Trophoblast cell (in vitro differentiated cells and primary cell): ENCODE measurements around the gene DNM1.
A peak's percentile ranks its signal among the peaks of the same experiment; 100 is the strongest.

Experiments
- DNase-seq, 2 donors: peaks; one replicate each; pipeline ENCODE4 v3.0.0-alpha.2; 2016
- H2AFZ ChIP-seq: 2 replicates; pipeline ENCODE4 v1.6.1; 2013; ENCODE audit warnings: low read length, moderate library complexity, mild to moderate bottlenecking; ENCODE audit not compliant: insufficient read depth, poor library complexity
- H2AK5ac ChIP-seq: 2 replicates; pipeline ENCODE4 v1.6.1; 2013; ENCODE audit warnings: mild to moderate bottlenecking, low read length
- H2BK120ac ChIP-seq: 2 replicates; pipeline ENCODE4 v1.6.1; 2013; ENCODE audit warnings: low read length, mild to moderate bottlenecking, moderate library complexity; ENCODE audit not compliant: insufficient read depth, poor library complexity
- H2BK12ac ChIP-seq: 2 replicates; pipeline ENCODE4 v1.6.1; 2013; ENCODE audit warnings: mild to moderate bottlenecking, low read length, moderate library complexity
- H2BK5ac ChIP-seq: 2 replicates; pipeline ENCODE4 v1.6.1; 2013; ENCODE audit warnings: low read length, low read depth, moderate library complexity, mild to moderate bottlenecking; ENCODE audit not compliant: poor library complexity
- H3K14ac ChIP-seq: 2 replicates; pipeline ENCODE4 v1.6.1; 2013; ENCODE audit warnings: mild to moderate bottlenecking, low read length
- H3K18ac ChIP-seq: 2 replicates; pipeline ENCODE4 v1.6.1; 2013; ENCODE audit warnings: mild to moderate bottlenecking, low read length
- H3K23ac ChIP-seq: 2 replicates; pipeline ENCODE4 v1.6.1; 2013; ENCODE audit warnings: low read length
- H3K27ac ChIP-seq: 2 replicates; pipeline ENCODE4 v1.5.1; 2013; ENCODE audit warnings: low read depth, mild to moderate bottlenecking, inconsistent platforms, low read length, moderate library complexity
- H3K27me3 ChIP-seq: 2 replicates; pipeline ENCODE4 v1.6.1; 2013; ENCODE audit warnings: inconsistent platforms, mild to moderate bottlenecking, low read length, moderate library complexity; ENCODE audit not compliant: insufficient read depth
- H3K36me3 ChIP-seq, 2 experiments: 1 replicate in 1 of 2; 2 replicates in 1 of 2; pipeline ENCODE4 v1.6.1; 2013; ENCODE audit warnings: low read length in 2 of 2, mild to moderate bottlenecking in 2 of 2, moderate library complexity in 1 of 2; ENCODE audit not compliant: insufficient read depth in 2 of 2, control insufficient read depth in 1 of 2
- H3K4ac ChIP-seq: 2 replicates; pipeline ENCODE4 v1.6.1; 2013; ENCODE audit warnings: low read depth, mild to moderate bottlenecking, low read length, moderate library complexity
- H3K4me1 ChIP-seq, 2 experiments: 1 replicate in 1 of 2; 2 replicates in 1 of 2; pipeline ENCODE4 v1.6.1; 2013; ENCODE audit warnings: low read length in 2 of 2, mild to moderate bottlenecking in 2 of 2, moderate library complexity in 1 of 2; ENCODE audit not compliant: insufficient read depth in 2 of 2, control insufficient read depth in 1 of 2
- H3K4me2 ChIP-seq: 2 replicates; pipeline ENCODE4 v1.6.1; 2013; ENCODE audit warnings: inconsistent platforms, mild to moderate bottlenecking, low read length, moderate library complexity
- H3K4me3 ChIP-seq: 2 replicates; pipeline ENCODE4 v1.5.1; 2013; ENCODE audit warnings: mild to moderate bottlenecking, low read depth, low read length, inconsistent platforms
- H3K79me1 ChIP-seq: one replicate; pipeline ENCODE4 v1.6.1; 2013; ENCODE audit warnings: low read length
- H3K79me2 ChIP-seq: 2 replicates; pipeline ENCODE4 v1.6.1; 2013; ENCODE audit warnings: low read length, mild to moderate bottlenecking; ENCODE audit not compliant: control insufficient read depth, insufficient read depth, poor library complexity
- H3K9ac ChIP-seq: 2 replicates; pipeline ENCODE4 v1.6.1; 2013; ENCODE audit warnings: mild to moderate bottlenecking, low read length
- H3K9me3 ChIP-seq: 2 replicates; pipeline ENCODE4 v1.6.1; 2013; ENCODE audit warnings: low read depth, mild to moderate bottlenecking, control low read depth, inconsistent platforms, low read length; ENCODE audit not compliant: insufficient read depth
- H4K12ac ChIP-seq: 2 replicates; pipeline ENCODE4 v1.6.1; 2013; ENCODE audit warnings: low read depth, mild to moderate bottlenecking, low read length, moderate library complexity
- H4K8ac ChIP-seq: 2 replicates; pipeline ENCODE4 v1.6.1; 2013; ENCODE audit warnings: low read depth, mild to moderate bottlenecking, low read length, moderate library complexity
- H4K91ac ChIP-seq: one replicate; pipeline ENCODE4 v1.6.1; 2013; ENCODE audit warnings: low read depth, mild to moderate bottlenecking, low read length, moderate library complexity
- WGBS: extraction: QIAGEN DNeasy Blood & Tissue Kit; methylation state at CpG from one replicate; pipeline ENCODE4 v1.1.7; 2013; ENCODE audit warnings: missing lambda C conversion rate; ENCODE audit not compliant: insufficient read length, insufficient coverage; ENCODE audit errors: extremely low coverage; 5-methylcytosine and 5-hydroxymethylcytosine counted together

Gene DNM1

GRCh38 chr9:128222026-128222425 lies 18.8 kb downstream of the DNM1 start:
- no peak overlapping the region for H2BK120ac ChIP-seq
- H3K9ac ChIP-seq, result no peak overlapping the region

GRCh38 chr9:128222880-128223670 lies 19.9 kb downstream of the DNM1 start:
- peaks cover 3% of the 10 kb centered on the region for H3K9me3 ChIP-seq
- no peaks in the 10 kb centered on the region for H3K27me3 ChIP-seq
- no peak overlapping the region for H2AFZ ChIP-seq
- H2BK5ac ChIP-seq, result no peak overlapping the region
- H2BK12ac ChIP-seq, result no peak overlapping the region
- no peaks in the 10 kb centered on the region for H3K79me2 ChIP-seq
- H2AK5ac ChIP-seq, result no peak overlapping the region
- H4K8ac ChIP-seq, result no peak overlapping the region
- no peak overlapping the region for H3K27ac ChIP-seq
- H3K14ac ChIP-seq, result no peak overlapping the region
- no peaks in the 10 kb centered on the region for H3K79me1 ChIP-seq
- no peak overlapping the region for H3K18ac ChIP-seq
- no peak overlapping the region for H3K4ac ChIP-seq
- H4K12ac ChIP-seq, result no peak overlapping the region
- no CpG with 5 or more reads among the region's 13 CpGs for WGBS
- H3K36me3 ChIP-seq, result peaks cover 0 to 2% of the 10 kb centered on the region in 2 experiments
- H3K4me2 ChIP-seq, result no peak overlapping the region
- no peak overlapping the region for H2BK120ac ChIP-seq
- no peak overlapping the region for H4K91ac ChIP-seq
- no peak overlapping the region for H3K23ac ChIP-seq
- DNase-seq, result no peak
- H3K9ac ChIP-seq, result no peak overlapping the region
- H3K4me1 ChIP-seq, result peaks cover 7 to 8% of the 10 kb centered on the region in 2 experiments
- no peak overlapping the region for H3K4me3 ChIP-seq

More at GRCh38 chr9:128222026-128222425, 18.8 kb downstream of the DNM1 start:
- H3K9me3 ChIP-seq, result peaks cover 3% of the 10 kb centered on the region
- H3K4ac ChIP-seq, result no peak overlapping the region
- H3K23ac ChIP-seq, result no peak overlapping the region
- H2AFZ ChIP-seq, result no peak overlapping the region
- no peak overlapping the region for H3K14ac ChIP-seq
- H3K4me1 ChIP-seq, result peaks cover 7 to 8% of the 10 kb centered on the region in 2 experiments
- no peak overlapping the region for H2BK12ac ChIP-seq
- H3K4me2 ChIP-seq, result no peak overlapping the region
- no peaks in the 10 kb centered on the region for H3K79me1 ChIP-seq
- H4K12ac ChIP-seq, result no peak overlapping the region
- H2BK5ac ChIP-seq, result no peak overlapping the region
- no peaks in the 10 kb centered on the region for H3K27me3 ChIP-seq
- no CpG with 5 or more reads among the region's 10 CpGs for WGBS
- H4K91ac ChIP-seq, result no peak overlapping the region
- H4K8ac ChIP-seq, result no peak overlapping the region
- H3K4me3 ChIP-seq, result no peak overlapping the region
- H3K27ac ChIP-seq, result no peak overlapping the region
- no peak overlapping the region for H2AK5ac ChIP-seq
- no peak for DNase-seq
- H3K18ac ChIP-seq, result no peak overlapping the region
- H3K79me2 ChIP-seq, result no peaks in the 10 kb centered on the region
- peaks cover 0 to 2% of the 10 kb centered on the region in 2 experiments for H3K36me3 ChIP-seq

GRCh38 chr9:128224877-128225276 lies 21.7 kb downstream of the DNM1 start:
- H4K12ac ChIP-seq, result no peak overlapping the region
- H3K4me3 ChIP-seq, result no peak overlapping the region
- H3K4me2 ChIP-seq, result no peak overlapping the region
- H2AFZ ChIP-seq, result no peak overlapping the region
- DNase-seq, result no peak
- H4K8ac ChIP-seq, result no peak overlapping the region
- peaks cover 3% of the 10 kb centered on the region for H3K9me3 ChIP-seq
- no peak overlapping the region for H3K18ac ChIP-seq
- H2BK120ac ChIP-seq, result no peak overlapping the region
- H3K79me2 ChIP-seq, result no peaks in the 10 kb centered on the region
- no peak overlapping the region for H4K91ac ChIP-seq
- no CpG with 5 or more reads among the region's 7 CpGs for WGBS
- no peaks in the 10 kb centered on the region for H3K79me1 ChIP-seq
- H3K27ac ChIP-seq, result no peak overlapping the region
- H3K36me3 ChIP-seq, result peaks cover 0 to 2% of the 10 kb centered on the region in 2 experiments
- no peaks in the 10 kb centered on the region for H3K4me1 ChIP-seq
- no peak overlapping the region for H2AK5ac ChIP-seq
- no peak overlapping the region for H3K14ac ChIP-seq
- no peak overlapping the region for H3K23ac ChIP-seq
- no peak overlapping the region for H2BK5ac ChIP-seq
- H3K27me3 ChIP-seq, result no peaks in the 10 kb centered on the region
- H3K9ac ChIP-seq, result no peak overlapping the region
- H2BK12ac ChIP-seq, result no peak overlapping the region
- no peak overlapping the region for H3K4ac ChIP-seq

DNA sequence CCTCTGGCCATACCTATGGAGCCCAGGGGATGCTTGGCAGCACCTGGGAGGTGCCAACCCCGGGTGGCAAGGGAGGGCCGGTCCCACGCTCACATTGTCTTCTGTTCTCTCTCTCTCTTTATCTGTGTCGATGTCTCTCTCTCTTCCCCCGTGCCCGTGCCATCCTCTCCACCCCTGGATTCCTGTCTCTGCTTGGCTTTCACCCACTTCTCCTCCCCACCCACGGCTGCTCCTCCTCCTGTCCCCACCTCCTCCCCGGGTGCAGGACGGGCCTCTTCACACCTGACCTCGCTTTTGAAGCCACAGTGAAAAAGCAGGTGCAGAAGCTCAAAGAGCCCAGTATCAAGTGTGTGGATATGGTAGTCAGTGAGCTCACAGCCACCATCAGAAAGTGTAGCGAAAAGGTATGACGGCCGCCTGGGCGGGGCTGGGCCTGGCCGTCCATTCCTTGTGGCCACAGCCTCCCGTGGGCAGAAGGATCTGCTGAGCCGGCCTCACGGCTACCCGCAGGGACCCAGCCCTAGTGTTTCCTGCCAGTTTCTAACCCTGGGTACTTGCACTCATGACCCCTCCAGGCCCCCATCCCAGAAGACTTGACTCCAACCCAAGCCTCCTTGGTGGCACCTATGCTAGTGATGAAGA lies 22.7 kb downstream of the DNM1 start:
- H4K91ac ChIP-seq, result no peak overlapping the region

More for the DNA sequence above, 22.7 kb downstream of the DNM1 start:
- peaks cover 0 to 2% of the 10 kb centered on the region in 2 experiments for H3K36me3 ChIP-seq
- no peak overlapping the region for H2BK120ac ChIP-seq
- no peaks in the 10 kb centered on the region for H3K9me3 ChIP-seq
- DNase-seq, result peak in 1 of 2 donors; percentile 20
- H3K9ac ChIP-seq, result no peak overlapping the region
- no peaks in the 10 kb centered on the region for H3K27me3 ChIP-seq
- H3K23ac ChIP-seq, result no peak overlapping the region
- H3K4ac ChIP-seq, result no peak overlapping the region
- H2AFZ ChIP-seq, result no peak overlapping the region
- no peak overlapping the region for H2BK12ac ChIP-seq
- WGBS, result no CpG with 5 or more reads among the region's 19 CpGs
- no peak overlapping the region for H4K12ac ChIP-seq
- H3K4me2 ChIP-seq, result no peak overlapping the region
- H3K27ac ChIP-seq, result no peak overlapping the region
- H3K18ac ChIP-seq, result no peak overlapping the region
- no peak overlapping the region for H2AK5ac ChIP-seq
- H3K14ac ChIP-seq, result no peak overlapping the region
- no peaks in the 10 kb centered on the region for H3K4me1 ChIP-seq
- H2BK5ac ChIP-seq, result no peak overlapping the region
- no peaks in the 10 kb centered on the region for H3K79me1 ChIP-seq
- H3K4me3 ChIP-seq, result no peak overlapping the region
- H3K79me2 ChIP-seq, result no peaks in the 10 kb centered on the region
- no peak overlapping the region for H4K8ac ChIP-seq
